Lower leg skin (tissue), 4 donors: ENCODE data around the gene NTMT1. TPM values are rescaled to one million over a fixed set of nuclear protein-coding genes. Genes with fewer than 3 reads are reported as not detected.

Experiments
- DNase-seq, 2 donors: peaks; one replicate each; pipeline ENCODE4 v3.0.0-alpha.2; 2019; ENCODE audit warnings: low spot score in 2 of 2
- H3K4me3 ChIP-seq: fragments of 200-600 bp; sonication (generic); 2 replicates; pipeline ENCODE4 v1.5.1; 2017; ENCODE audit warnings: mild to moderate bottlenecking, low read depth; ENCODE audit not compliant: poor library complexity, severe bottlenecking
- CTCF ChIP-seq, 3 donors: fragments of 450-650 bp; IDR thresholded peaks; one replicate each; pipeline ENCODE4 v1.5.1; 2016; ENCODE audit warnings: antibody characterized with exemption in 3 of 3, mild to moderate bottlenecking in 3 of 3, moderate library complexity in 2 of 3
- POLR2A ChIP-seq, 2 donors: fragments of 450-650 bp; IDR thresholded peaks; one replicate each; pipeline ENCODE4 v1.6.1; 2016 to 2017; ENCODE audit warnings: antibody characterized with exemption in 2 of 2, mild to moderate bottlenecking in 1 of 2, moderate library complexity in 1 of 2
- WGBS, 2 donors: methylation state at CpG; one replicate each; pipeline ENCODE4 v1.1.5; 2018; 5-methylcytosine and 5-hydroxymethylcytosine counted together
- intact Hi-C: fragments of 100-400 bp; cut with DNase I; formaldehyde crosslinking; loops from one replicate; pipeline ENCODE4 v1.15.0; 2023; ENCODE audit warnings: low total_unique reads
- total RNA-seq, 4 donors: library from RNA; depleted of rRNA; stranded (reverse); fragments of >200 nt; gene quantifications; one replicate each; pipeline ENCODE4 v1.1.0, GENCODE V29; 2016

NTMT1 gene
- total RNA-seq, 4 donors from 2014 or later = 19.7 to 31.0 (median 25.7) TPM

GRCh38 chr9:129673602-129674001, 47.6 kb downstream of the NTMT1 start:
- WGBS, 2 donors = 70 to 76% methylated on average over 9 to 12 of the region's 12 CpGs
- H3K4me3 ChIP-seq = no peak overlapping the region
- intact Hi-C loops = no loop called here
- DNase-seq = no peak
- TF ChIP-seq CTCF (IDR thresholded peaks at IDR 0.05) (no peak), POLR2A (IDR thresholded peaks at IDR 0.05) (no peak)

GRCh38 chr9:129674229-129674628, 48.3 kb downstream of the NTMT1 start:
- DNase-seq = no peak
- TF ChIP-seq POLR2A (IDR thresholded peaks at IDR 0.05) (no peak), CTCF (IDR thresholded peaks at IDR 0.05) (no peak)
- no peak overlapping the region for H3K4me3 ChIP-seq
- 75 to 80% methylated on average over 7 of the region's 7 CpGs for WGBS, 2 donors
- intact Hi-C loops = no loop called here

GRCh38 chr9:129675620-129676019, 49.7 kb downstream of the NTMT1 start:
- intact Hi-C loops = no loop called here
- 58 to 71% methylated on average over 27 of the region's 27 CpGs for WGBS, 2 donors
- H3K4me3 ChIP-seq = no peak overlapping the region
- no peak for TF ChIP-seq POLR2A (IDR thresholded peaks at IDR 0.05)
- no peak for TF ChIP-seq CTCF (IDR thresholded peaks at IDR 0.05)
- DNase-seq = no peak

GRCh38 chr9:129676287-129676686, 50.3 kb downstream of the NTMT1 start:
- intact Hi-C loops = no loop called here
- DNase-seq = no peak
- TF ChIP-seq CTCF (IDR thresholded peaks at IDR 0.05) (no peak), POLR2A (IDR thresholded peaks at IDR 0.05) (no peak)
- WGBS, 2 donors = 71 to 78% methylated on average over 2 to 4 of the region's 4 CpGs
- no peak overlapping the region for H3K4me3 ChIP-seq

- H3K4me3 ChIP-seq = no peak overlapping the region
- 49 to 64% methylated on average over 12 of the region's 12 CpGs for WGBS, 2 donors
- intact Hi-C loops = no loop called here
- TF ChIP-seq POLR2A (IDR thresholded peaks at IDR 0.05) = no peak
- TF ChIP-seq CTCF (IDR thresholded peaks at IDR 0.05) = no peak
- DNase-seq = peak in 1 of 2 donors; percentile 50
Observed at GRCh38 chr9:129676975-129677374, 51.0 kb downstream of the NTMT1 start.

- 38 to 59% methylated on average over 8 of the region's 9 CpGs for WGBS, 2 donors
- DNase-seq = no peak
- no peak for TF ChIP-seq POLR2A (IDR thresholded peaks at IDR 0.05)
- no peak for TF ChIP-seq CTCF (IDR thresholded peaks at IDR 0.05)
- no peak overlapping the region for H3K4me3 ChIP-seq
- intact Hi-C loops = no loop called here
Observed at GRCh38 chr9:129677456-129677855, 51.5 kb downstream of the NTMT1 start.
